WERI-Rb-1 (cell line): ENCODE measurements around the gene SF3B3.

ENCODE experiments used
- DNase-seq: peaks from one replicate; pipeline ENCODE4 v3.0.0-alpha.2; 2020
- H3K27ac ChIP-seq: fragments of 250-450 bp; sonication (Bioruptor Pico); 2 replicates; pipeline ENCODE4 v1.5.1; 2020; ENCODE audit warnings: mild to moderate bottlenecking, moderate library complexity
- H3K27me3 ChIP-seq: fragments of 250-450 bp; sonication (Bioruptor Pico); 2 replicates; pipeline ENCODE4 v1.5.1; 2021; ENCODE audit warnings: mild to moderate bottlenecking, low read depth, moderate library complexity; ENCODE audit not compliant: insufficient read depth, severe bottlenecking
- H3K36me3 ChIP-seq: fragments of 250-450 bp; sonication (Bioruptor Pico); 2 replicates; pipeline ENCODE4 v1.5.1; 2020; ENCODE audit warnings: mild to moderate bottlenecking, moderate library complexity
- H3K4me3 ChIP-seq: 2 replicates; pipeline ENCODE4 v1.5.1; 2011; ENCODE audit warnings: low read depth, mild to moderate bottlenecking, control low read depth, low read length
- H3K9me3 ChIP-seq: fragments of 250-450 bp; sonication (Bioruptor Pico); 2 replicates; pipeline ENCODE4 v1.5.1; 2021; ENCODE audit warnings: mild to moderate bottlenecking, moderate library complexity; ENCODE audit not compliant: severe bottlenecking
- CTCF ChIP-seq: IDR thresholded peaks from 2 replicates; pipeline ENCODE4 v1.5.1; 2011; ENCODE audit warnings: low read depth, mild to moderate bottlenecking, control low read depth, inconsistent platforms, low read length

The SF3B3 gene

GRCh38 chr16:70604407-70605282, 81.0 kb downstream of the SF3B3 start:
- TF ChIP-seq CTCF = no peak
- no peak for DNase-seq
- H3K9me3 ChIP-seq = no peaks in the 10 kb centered on the region
- no peaks in the 10 kb centered on the region for H3K36me3 ChIP-seq
- no peaks in the 10 kb centered on the region for H3K27me3 ChIP-seq
- H3K27ac ChIP-seq = no peak overlapping the region
- H3K4me3 ChIP-seq = no peak overlapping the region

- Histone ChIP-seq H3K9me3 (no peaks in the 10 kb centered on the region), H3K27ac (no peak overlapping the region), H3K36me3 (no peaks in the 10 kb centered on the region), H3K4me3 (no peak overlapping the region), H3K27me3 (no peaks in the 10 kb centered on the region)
- no peak for TF ChIP-seq CTCF
- DNase-seq = no peak
These were observed 81.7 kb downstream of the SF3B3 start for GRCh38 chr16:70605283-70605657.

GRCh38 chr16:70608521-70608920, 84.9 kb downstream of the SF3B3 start:
- no peak overlapping the region for H3K27ac ChIP-seq
- H3K36me3 ChIP-seq = no peaks in the 10 kb centered on the region
- H3K9me3 ChIP-seq = no peaks in the 10 kb centered on the region
- DNase-seq = no peak
- no peaks in the 10 kb centered on the region for H3K27me3 ChIP-seq
- H3K4me3 ChIP-seq = no peak overlapping the region
- no peak for TF ChIP-seq CTCF

- Histone ChIP-seq H3K27ac (no peak overlapping the region), H3K36me3 (no peaks in the 10 kb centered on the region), H3K4me3 (no peak overlapping the region), H3K9me3 (no peaks in the 10 kb centered on the region), H3K27me3 (no peaks in the 10 kb centered on the region)
- no peak for TF ChIP-seq CTCF
- no peak for DNase-seq
These were observed 86.9 kb downstream of the SF3B3 start for GRCh38 chr16:70610273-70611223.

- no peaks in the 10 kb centered on the region for H3K9me3 ChIP-seq
- TF ChIP-seq CTCF = no peak
- no peak overlapping the region for H3K27ac ChIP-seq
- H3K27me3 ChIP-seq = no peaks in the 10 kb centered on the region
- no peaks in the 10 kb centered on the region for H3K36me3 ChIP-seq
- no peak for DNase-seq
- no peak overlapping the region for H3K4me3 ChIP-seq
These were observed 87.6 kb downstream of the SF3B3 start for GRCh38 chr16:70611224-70611598.
